Measurements from ENCODE around the gene CSK.

- TF ChIP-seq POLR2A (IDR thresholded peaks at IDR 0.05) (no peak), POLR2AphosphoS5 (IDR thresholded peaks at IDR 0.05) (no peak)
Observed at GRCh38 chr15:74825866-74826265, 44.0 kb downstream of the CSK start.

Data from transverse colon (tissue), 3 donors.